ENCODE data around the gene C2CD3.

The C2CD3 gene

GRCh38 chr11:74057249-74058151 is 113.3 kb downstream of the C2CD3 start:
- no peak for DNase-seq

GRCh38 chr11:74055938-74056337 is 114.9 kb downstream of the C2CD3 start:
- DNase-seq: no peak

GRCh38 chr11:74050465-74050864 is 120.3 kb downstream of the C2CD3 start:
- no peak for DNase-seq

- DNase-seq: no peak
Observed at GRCh38 chr11:74048993-74049392, 121.8 kb downstream of the C2CD3 start.

GRCh38 chr11:74044538-74044937 is 126.3 kb downstream of the C2CD3 start:
- no peak for DNase-seq

- DNase-seq: no peak
Observed at GRCh38 chr11:74043450-74043849, 127.4 kb downstream of the C2CD3 start.

- DNase-seq: no peak
Observed at GRCh38 chr11:74037309-74037708, 133.5 kb downstream of the C2CD3 start.

GRCh38 chr11:74035264-74035663 is 135.5 kb downstream of the C2CD3 start:
- DNase-seq: no peak

- no peak for DNase-seq
Observed at GRCh38 chr11:74033046-74033445, 137.8 kb downstream of the C2CD3 start.

GRCh38 chr11:74030723-74031676 is 139.8 kb downstream of the C2CD3 start:
- DNase-seq: no peak

GRCh38 chr11:74025467-74026166 is 145.2 kb downstream of the C2CD3 start:
- no peak for DNase-seq

GRCh38 chr11:74024261-74025029 is 146.4 kb downstream of the C2CD3 start:
- DNase-seq: no peak

- no peak for DNase-seq
Observed at GRCh38 chr11:74023276-74023675, 147.5 kb downstream of the C2CD3 start.

- no peak for DNase-seq
Observed at GRCh38 chr11:74022546-74022945, 148.3 kb downstream of the C2CD3 start.

- DNase-seq: no peak
Observed at GRCh38 chr11:74021998-74022397, 148.8 kb downstream of the C2CD3 start.

GRCh38 chr11:74020539-74020938 is 150.3 kb downstream of the C2CD3 start:
- no peak for DNase-seq

- no peak for DNase-seq
Observed at GRCh38 chr11:74019860-74020259, 150.9 kb downstream of the C2CD3 start.

- DNase-seq: no peak
Observed at GRCh38 chr11:74019104-74019738, 151.6 kb downstream of the C2CD3 start.

- no peak for DNase-seq
Observed at GRCh38 chr11:74018331-74019005, 152.3 kb downstream of the C2CD3 start.

GRCh38 chr11:74017631-74018030 is 153.2 kb downstream of the C2CD3 start:
- DNase-seq: no peak
